GM13976 (cell line): ENCODE results near the gene ARVCF.

ENCODE experiments used
- DNase-seq: peaks from one replicate; pipeline ENCODE4 v3.0.0; 2012; ENCODE audit warnings: low spot score
- in situ Hi-C: fragments of 300-500 bp; cut with MboI; formaldehyde crosslinking; loops from one replicate; pipeline ENCODE4 v1.12.0; 2022; ENCODE audit warnings: low sequenced_read_pairs, mixed read lengths, inconsistent platforms; ENCODE audit not compliant: unreplicated experiment
- TF ChIP-seq, protein P1 (sequence below): IDR thresholded peaks from 2 replicates; pipeline ENCODE4 v1.5.1; 2012; ENCODE audit warnings: borderline replicate concordance, mild to moderate bottlenecking; ENCODE audit not compliant: insufficient read depth; ENCODE audit errors: extremely low read depth, missing control alignments, control extremely low read depth

Gene ARVCF

DNA sequence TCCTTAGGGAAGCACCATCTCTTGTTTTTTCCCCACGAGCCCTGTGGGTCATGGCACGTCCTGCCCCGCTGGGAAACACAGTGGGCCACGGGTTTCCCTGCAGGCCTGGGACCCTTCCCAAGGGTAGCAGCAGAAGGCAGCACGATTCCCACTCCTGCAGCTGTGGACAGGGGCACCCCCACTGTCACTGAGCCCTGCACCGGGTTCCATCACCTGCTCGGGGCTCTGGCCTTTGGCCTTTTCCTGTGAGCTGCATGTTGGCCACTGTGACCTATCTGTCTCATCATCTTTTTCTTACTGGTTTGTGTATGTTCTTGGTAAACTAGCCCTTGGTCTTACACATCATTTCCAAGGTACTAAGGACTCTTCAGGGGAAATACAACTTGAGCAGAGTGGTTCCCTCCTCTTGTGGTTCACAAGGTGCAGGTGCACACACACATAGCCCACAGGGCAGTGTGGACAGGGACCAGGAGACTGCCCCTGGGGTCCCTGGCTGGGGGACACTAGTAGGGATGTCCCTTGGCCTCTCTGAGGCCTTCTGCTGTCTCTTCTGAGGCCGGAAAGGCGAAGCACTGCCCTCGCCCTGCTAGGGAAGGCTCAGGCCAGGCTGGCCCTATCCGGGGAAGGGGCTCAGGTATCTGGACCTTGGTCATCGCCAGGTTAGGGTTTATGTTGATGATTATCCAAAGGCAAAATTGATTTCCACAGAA is 56.0 kb downstream of the ARVCF start:
- in situ Hi-C loops: no loop called here
- TF ChIP-seq, protein P1, sequence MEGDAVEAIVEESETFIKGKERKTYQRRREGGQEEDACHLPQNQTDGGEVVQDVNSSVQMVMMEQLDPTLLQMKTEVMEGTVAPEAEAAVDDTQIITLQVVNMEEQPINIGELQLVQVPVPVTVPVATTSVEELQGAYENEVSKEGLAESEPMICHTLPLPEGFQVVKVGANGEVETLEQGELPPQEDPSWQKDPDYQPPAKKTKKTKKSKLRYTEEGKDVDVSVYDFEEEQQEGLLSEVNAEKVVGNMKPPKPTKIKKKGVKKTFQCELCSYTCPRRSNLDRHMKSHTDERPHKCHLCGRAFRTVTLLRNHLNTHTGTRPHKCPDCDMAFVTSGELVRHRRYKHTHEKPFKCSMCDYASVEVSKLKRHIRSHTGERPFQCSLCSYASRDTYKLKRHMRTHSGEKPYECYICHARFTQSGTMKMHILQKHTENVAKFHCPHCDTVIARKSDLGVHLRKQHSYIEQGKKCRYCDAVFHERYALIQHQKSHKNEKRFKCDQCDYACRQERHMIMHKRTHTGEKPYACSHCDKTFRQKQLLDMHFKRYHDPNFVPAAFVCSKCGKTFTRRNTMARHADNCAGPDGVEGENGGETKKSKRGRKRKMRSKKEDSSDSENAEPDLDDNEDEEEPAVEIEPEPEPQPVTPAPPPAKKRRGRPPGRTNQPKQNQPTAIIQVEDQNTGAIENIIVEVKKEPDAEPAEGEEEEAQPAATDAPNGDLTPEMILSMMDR: no peak
- no peak for DNase-seq

DNA sequence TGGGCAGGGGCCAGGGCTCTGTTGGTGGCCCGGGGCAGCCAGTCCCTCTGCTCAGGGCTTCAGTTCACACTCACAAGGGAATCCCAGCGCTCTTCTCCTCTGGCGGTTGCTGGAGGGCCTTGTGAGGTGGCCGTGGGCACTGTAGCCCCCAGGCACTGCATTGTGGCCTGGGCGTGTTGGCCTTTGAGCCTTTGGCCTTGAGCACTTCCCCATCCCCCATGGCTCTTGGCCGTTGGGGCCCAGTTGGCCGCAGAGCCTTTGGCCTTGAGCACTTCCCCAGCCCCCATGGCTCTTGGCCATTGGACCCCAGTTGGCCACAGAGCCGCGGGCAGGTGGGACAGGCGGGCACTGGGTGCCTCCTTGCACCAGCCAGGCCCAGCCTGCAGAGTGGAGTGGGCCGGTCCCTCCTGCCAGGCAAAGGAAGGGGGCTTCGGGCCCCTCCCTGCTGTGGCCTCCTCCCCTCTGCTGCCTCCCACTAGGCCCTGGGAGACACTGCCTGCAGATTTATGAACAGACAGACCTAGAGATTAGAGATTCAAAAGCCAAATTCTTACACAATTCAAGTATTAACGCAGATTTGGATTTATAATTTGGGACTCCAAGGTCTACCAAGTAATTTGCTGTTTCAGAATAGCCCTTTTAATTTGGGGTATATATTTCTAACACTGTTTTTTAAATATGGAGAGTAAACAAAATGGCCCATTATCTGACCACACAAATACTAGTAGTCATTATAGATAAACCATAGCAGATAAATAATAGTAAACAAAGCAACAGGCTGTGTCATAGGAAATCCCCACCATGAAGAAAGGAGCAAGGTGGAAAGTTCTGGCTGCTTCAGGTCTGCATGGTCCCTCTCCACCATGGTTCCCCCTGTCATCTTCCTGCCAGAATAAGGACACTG is 56.8 kb downstream of the ARVCF start:
- no peak for DNase-seq
- TF ChIP-seq, protein P1: no peak
- in situ Hi-C loops: no loop called here

- in situ Hi-C loops: no loop called here
- TF ChIP-seq, protein P1: no peak
- DNase-seq: no peak
These were observed 57.5 kb downstream of the ARVCF start for GRCh38 chr22:19959043-19959586.

GRCh38 chr22:19958083-19959042 is 58.3 kb downstream of the ARVCF start:
- in situ Hi-C loops: no loop called here
- TF ChIP-seq, protein P1: no peak
- DNase-seq: no peak

DNA sequence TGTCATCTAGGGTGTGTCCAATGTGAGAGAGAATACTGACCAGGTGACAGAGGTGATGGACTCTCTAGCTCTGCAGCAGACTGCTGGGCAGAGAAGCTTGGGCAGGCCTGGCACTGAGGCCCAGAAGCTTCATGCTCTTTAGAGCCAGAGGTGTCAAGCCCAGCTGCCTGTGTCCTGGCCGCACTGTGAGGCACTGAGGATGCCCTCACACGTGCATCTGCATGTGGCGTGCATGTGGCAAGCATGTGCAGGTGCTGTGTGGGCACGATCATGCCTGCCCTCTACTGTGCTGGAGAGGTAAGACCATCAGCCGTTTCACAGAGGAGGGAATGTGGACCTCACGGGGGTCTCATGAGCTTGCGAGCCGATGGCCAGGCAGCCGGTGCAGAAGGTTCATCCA is 59.2 kb downstream of the ARVCF start:
- peak; percentile 13 for DNase-seq
- TF ChIP-seq, protein P1: no peak
- in situ Hi-C loops: no loop called here
